ENCODE measurements around the gene BOLA3.
"Not testable (repeated sequence)": the region's sequence is repeated elsewhere in the genome, so short reads cannot be mapped to it uniquely, and the experiment has no call there.

BOLA3 gene

DNA sequence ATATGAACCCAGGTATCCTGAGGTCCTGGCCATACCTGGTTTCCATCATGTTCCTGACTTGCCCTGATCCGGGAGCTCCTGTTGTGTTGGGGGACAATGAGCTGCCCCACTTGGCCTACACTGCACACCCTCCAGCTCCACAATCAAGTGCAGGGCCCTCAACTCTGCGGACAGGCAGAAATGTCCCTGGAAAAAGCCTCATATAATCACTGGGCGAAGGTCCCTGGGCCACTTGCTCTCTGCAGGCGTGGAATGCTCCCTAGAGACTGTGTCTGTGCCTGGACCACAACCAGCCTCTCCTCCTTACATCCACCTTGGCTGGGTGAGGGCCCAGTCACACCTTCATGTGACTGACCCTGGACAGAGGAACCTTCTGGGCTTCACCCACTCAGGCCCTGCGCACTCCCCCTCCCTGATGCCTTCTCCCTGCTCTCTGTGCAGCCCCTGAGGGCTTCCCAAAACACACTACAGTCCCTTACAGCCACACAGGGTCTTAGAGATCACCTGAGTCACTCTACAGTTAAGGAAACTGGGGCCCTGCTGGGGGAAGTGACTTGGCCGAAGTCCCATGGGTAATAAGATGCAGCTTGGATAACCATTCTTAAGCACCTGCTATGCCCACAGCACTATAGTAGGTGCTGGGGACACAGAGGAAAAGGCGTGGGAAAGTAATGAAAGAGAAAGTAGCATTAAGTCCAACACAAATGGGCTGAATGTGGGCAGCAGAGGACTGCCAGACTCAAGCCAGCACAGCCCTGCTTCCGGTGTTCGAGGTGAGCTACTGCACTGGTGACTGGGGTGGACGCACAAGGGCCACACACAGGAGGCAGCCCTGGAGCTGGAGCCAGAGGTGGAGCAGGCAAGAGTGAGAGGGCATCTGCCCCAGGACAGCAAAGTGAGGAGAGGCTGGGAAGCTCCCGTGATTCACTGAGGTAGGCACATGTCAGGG lies 9.8 kb downstream of the BOLA3 start:
- DNase-seq (ENCODE audit: insufficient read length, low spot score) = no peak
- no peak for FAIRE-seq
- no peak for TF ChIP-seq POLR2A (IDR thresholded peaks at IDR 0.05; ENCODE audit: low read depth, low read length)

GRCh38 chr2:74131901-74132300 lies 15.8 kb downstream of the BOLA3 start:
- TF ChIP-seq POLR2A (IDR thresholded peaks at IDR 0.05; ENCODE audit: low read depth, low read length) = no peak
- DNase-seq (ENCODE audit: insufficient read length, low spot score) (no peak), FAIRE-seq (no peak)

GRCh38 chr2:74130211-74130995 lies 17.3 kb downstream of the BOLA3 start:
- FAIRE-seq (no peak), DNase-seq (ENCODE audit: insufficient read length, low spot score) (peak; percentile 41)
- no peak for TF ChIP-seq POLR2A (IDR thresholded peaks at IDR 0.05; ENCODE audit: low read depth, low read length)

DNA sequence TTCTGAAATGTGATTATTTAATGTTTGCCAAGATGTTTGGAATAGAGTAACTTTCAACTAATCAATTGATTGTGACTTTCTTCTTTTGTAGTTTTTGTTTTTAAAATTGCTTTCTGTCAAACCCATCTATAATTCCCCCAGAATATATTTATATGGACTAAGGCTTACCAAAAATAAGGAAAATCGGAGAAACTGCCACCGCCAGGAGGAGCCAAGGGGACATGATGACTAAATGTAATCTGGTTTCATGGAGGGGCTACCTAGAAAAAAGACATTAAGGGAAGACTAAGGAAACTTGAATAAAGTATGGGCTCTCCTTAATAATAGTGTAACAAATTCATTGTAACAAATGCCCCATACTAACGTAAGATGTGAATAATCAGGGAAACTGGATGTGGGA lies 19.5 kb downstream of the BOLA3 start:
- DNase-seq (ENCODE audit: insufficient read length, low spot score) (no peak), FAIRE-seq (no peak)
- no peak for TF ChIP-seq POLR2A (IDR thresholded peaks at IDR 0.05; ENCODE audit: low read depth, low read length)

DNA sequence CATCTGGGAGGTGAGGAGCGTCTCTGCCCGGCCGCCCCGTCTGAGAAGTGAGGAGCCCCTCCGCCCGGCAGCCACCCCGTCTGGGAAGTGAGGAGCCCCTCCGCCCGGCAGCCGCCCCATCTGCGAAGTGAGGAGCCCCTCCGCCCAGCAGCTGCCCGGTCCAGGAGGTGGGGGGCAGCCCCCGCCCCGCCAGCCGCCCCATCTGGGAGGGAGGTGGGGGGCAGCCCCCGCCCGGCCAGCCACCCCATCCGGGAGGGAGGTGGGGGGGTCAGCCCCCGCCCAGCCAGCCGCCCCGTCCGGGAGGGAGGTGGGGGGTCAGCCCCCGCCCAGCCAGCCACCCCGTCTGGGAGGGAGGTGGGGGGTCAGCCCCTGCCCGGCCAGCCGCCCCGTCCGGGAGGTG lies 23.8 kb downstream of the BOLA3 start:
- not testable (repeated sequence) for FAIRE-seq; DNase-seq (ENCODE audit: insufficient read length, low spot score)

- DNase-seq (ENCODE audit: insufficient read length, low spot score); FAIRE-seq: not testable (repeated sequence)
These were observed 25.9 kb downstream of the BOLA3 start for GRCh38 chr2:74121846-74122245.

- DNase-seq (ENCODE audit: insufficient read length, low spot score) = peak; percentile 92
- 0 out of 2 replicates have a peak, but pooled peaks have one; percentile 16 for TF ChIP-seq POLR2A (IDR thresholded peaks at IDR 0.05; ENCODE audit: low read depth, low read length)
- peak; percentile 60 for FAIRE-seq
These were observed 27.5 kb downstream of the BOLA3 start for GRCh38 chr2:74119912-74120825.

DNA sequence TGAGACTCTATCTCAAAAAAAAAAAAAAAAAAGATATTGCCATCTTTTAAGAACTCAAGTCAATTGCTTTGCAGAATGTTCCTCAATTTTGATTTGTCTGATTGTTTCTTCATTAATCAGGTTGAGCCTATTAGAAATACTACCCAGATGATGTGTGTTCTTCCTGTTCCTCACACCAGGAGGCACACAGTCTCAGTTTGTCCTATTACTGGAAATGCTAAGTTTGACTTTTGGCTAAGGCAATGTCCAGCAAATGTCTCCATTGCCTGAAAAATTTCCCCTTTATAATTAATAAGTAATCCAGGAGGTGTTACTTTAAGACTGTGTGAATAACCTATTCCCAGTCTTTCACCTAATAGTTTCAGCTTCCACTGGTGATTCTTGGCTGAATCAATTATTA lies 28.4 kb downstream of the BOLA3 start:
- DNase-seq (ENCODE audit: insufficient read length, low spot score) = no peak
- FAIRE-seq = peak; percentile 72
- TF ChIP-seq POLR2A (IDR thresholded peaks at IDR 0.05; ENCODE audit: low read depth, low read length) = no peak

- FAIRE-seq (no peak), DNase-seq (ENCODE audit: insufficient read length, low spot score) (no peak)
- no peak for TF ChIP-seq POLR2A (IDR thresholded peaks at IDR 0.05; ENCODE audit: low read depth, low read length)
These were observed 36.3 kb downstream of the BOLA3 start for GRCh38 chr2:74111380-74111779.

GRCh38 chr2:74110537-74110936 lies 37.2 kb downstream of the BOLA3 start:
- no peak for FAIRE-seq
- TF ChIP-seq POLR2A (IDR thresholded peaks at IDR 0.05; ENCODE audit: low read depth, low read length) = no peak
- no peak for DNase-seq (ENCODE audit: insufficient read length, low spot score)

GRCh38 chr2:74109551-74109950 lies 38.2 kb downstream of the BOLA3 start:
- no peak for TF ChIP-seq POLR2A (IDR thresholded peaks at IDR 0.05; ENCODE audit: low read depth, low read length)
- no peak for FAIRE-seq
- DNase-seq (ENCODE audit: insufficient read length, low spot score) = no peak

DNA sequence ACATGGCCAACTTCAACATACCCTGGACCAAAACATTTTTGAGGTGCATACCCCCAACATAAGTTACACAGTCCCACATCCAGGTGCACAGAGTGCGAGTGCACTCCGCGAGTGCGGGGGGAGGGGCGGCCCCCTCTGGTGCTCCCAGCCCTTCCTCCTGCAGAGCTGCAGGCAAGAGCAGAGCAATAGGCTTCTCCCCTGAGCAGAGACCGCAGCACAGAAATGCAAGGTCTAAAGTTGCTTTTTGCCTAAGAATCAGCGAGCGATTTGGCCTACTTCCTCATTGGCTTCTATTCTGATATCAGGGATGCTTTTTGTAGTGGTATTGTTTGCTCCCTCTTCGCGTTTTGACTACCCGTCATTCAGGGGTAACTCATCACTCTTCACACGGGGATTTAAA lies 40.6 kb downstream of the BOLA3 start:
- TF ChIP-seq POLR2A (IDR thresholded peaks at IDR 0.05; ENCODE audit: low read depth, low read length) = no peak
- FAIRE-seq (no peak), DNase-seq (ENCODE audit: insufficient read length, low spot score) (no peak)

- FAIRE-seq = no peak
- DNase-seq (ENCODE audit: insufficient read length, low spot score) = no peak
- no peak for TF ChIP-seq POLR2A (IDR thresholded peaks at IDR 0.05; ENCODE audit: low read depth, low read length)
These were observed 42.3 kb downstream of the BOLA3 start for GRCh38 chr2:74105413-74105812.

GRCh38 chr2:74104839-74105238 lies 42.9 kb downstream of the BOLA3 start:
- no peak for FAIRE-seq
- DNase-seq (ENCODE audit: insufficient read length, low spot score) = no peak
- no peak for TF ChIP-seq POLR2A (IDR thresholded peaks at IDR 0.05; ENCODE audit: low read depth, low read length)
